Heart left ventricle (tissue), 13 donors: ENCODE data around the gene KRTAP10-8.

Experiments used
- POLR2A ChIP-seq, 2 donors: fragments of 450-650 bp; IDR thresholded peaks; one replicate each; pipeline ENCODE4 v1.6.1; 2017; ENCODE audit warnings: antibody characterized with exemption in 2 of 2, mild to moderate bottlenecking in 2 of 2, moderate library complexity in 2 of 2
- TF ChIP-seq, protein P1 (sequence below), 12 donors: fragments of 200-600 bp; sonication (generic) in 4 of 12; IDR thresholded peaks; one replicate each; pipeline versions ENCODE4 v1.5.0 to v1.8.0; 2018 to 2022; ENCODE audit warnings: antibody characterized with exemption in 12 of 12, mild to moderate bottlenecking in 5 of 12
- donor health status: ischemic (EF 13 %, LVEDD 7.1; RV severe dilation, severe dysfunction).
- donor health status: DM: no; HTN: yes; CAD: no.
- donor health status: DM: no; HTN: no; CAD: no.
- donor health status: ischemic (EF 25% LVEDD 6.9; RV normal size, moderate dysfunction).
- donor health status: ischemic (EF 25% LVEDD 5.7; RV mildly dilated, moderate dysfunction).
- donor health status: ischemic (EF 35%, LVEDD 5.7; RV mildly dilated, moderate dysfunction).
- donor health status: nonischemic (EF 11% LVEDD 7.7; RV severe dilation, severe dysfunction).
- donor health status: DM: yes; HTN: yes; CAD: no.
- donor health status: PGD.
- donor health status: ischemic (EF 29% LVEDD 5.4; RV normal size, mild dysfunction).
- donor health status: nonischemic (EF 23%, LVEDD 6.1; RV moderate dilation, normal function).

DNA sequence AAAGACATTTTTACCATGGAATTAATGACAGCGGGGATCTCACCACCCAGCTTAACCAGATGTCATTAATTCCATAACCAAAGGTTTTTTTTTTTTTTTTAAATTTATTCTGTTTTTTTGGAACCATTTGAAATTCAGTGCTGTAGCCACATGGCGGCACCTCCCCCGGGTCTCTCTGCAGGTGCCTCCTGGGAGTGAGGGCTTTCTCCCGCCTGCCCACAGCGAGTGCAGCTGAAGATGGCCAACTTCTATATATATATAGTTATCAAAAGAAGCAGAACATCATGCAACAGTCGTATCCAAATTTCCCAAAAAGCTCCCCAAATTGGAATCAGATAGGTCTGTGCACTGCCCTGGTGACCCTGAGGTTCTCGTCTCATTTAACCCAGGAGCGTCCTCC lies 3.6 kb downstream of the KRTAP10-8 start:
- TF ChIP-seq, protein P1, sequence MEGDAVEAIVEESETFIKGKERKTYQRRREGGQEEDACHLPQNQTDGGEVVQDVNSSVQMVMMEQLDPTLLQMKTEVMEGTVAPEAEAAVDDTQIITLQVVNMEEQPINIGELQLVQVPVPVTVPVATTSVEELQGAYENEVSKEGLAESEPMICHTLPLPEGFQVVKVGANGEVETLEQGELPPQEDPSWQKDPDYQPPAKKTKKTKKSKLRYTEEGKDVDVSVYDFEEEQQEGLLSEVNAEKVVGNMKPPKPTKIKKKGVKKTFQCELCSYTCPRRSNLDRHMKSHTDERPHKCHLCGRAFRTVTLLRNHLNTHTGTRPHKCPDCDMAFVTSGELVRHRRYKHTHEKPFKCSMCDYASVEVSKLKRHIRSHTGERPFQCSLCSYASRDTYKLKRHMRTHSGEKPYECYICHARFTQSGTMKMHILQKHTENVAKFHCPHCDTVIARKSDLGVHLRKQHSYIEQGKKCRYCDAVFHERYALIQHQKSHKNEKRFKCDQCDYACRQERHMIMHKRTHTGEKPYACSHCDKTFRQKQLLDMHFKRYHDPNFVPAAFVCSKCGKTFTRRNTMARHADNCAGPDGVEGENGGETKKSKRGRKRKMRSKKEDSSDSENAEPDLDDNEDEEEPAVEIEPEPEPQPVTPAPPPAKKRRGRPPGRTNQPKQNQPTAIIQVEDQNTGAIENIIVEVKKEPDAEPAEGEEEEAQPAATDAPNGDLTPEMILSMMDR (IDR thresholded peaks at IDR 0.05): no peak
- no peak for TF ChIP-seq POLR2A (IDR thresholded peaks at IDR 0.05)
